Liver (tissue), 9 donors: ENCODE measurements around the gene RSL1D1. TPM values are rescaled to one million over a fixed set of nuclear protein-coding genes. Genes with fewer than 3 reads are reported as not detected.

Experiments used
- DNase-seq: peaks from one replicate; pipeline ENCODE4 v3.0.0-alpha.2; 2017; ENCODE audit warnings: low spot score
- H3K27ac ChIP-seq, 2 donors: one replicate each; pipeline ENCODE4 v1.7.0; 2013; ENCODE audit warnings: inconsistent platforms in 2 of 2, low read length in 2 of 2, control low read depth in 1 of 2, low read depth in 1 of 2, mild to moderate bottlenecking in 1 of 2
- H3K27me3 ChIP-seq, 4 donors: one replicate each; pipeline versions ENCODE4 v1.6.1 to v1.7.0; 2013; ENCODE audit warnings: low read length in 3 of 4, inconsistent platforms in 1 of 4, mild to moderate bottlenecking in 1 of 4, moderate library complexity in 1 of 4; ENCODE audit not compliant: control insufficient read depth in 4 of 4, insufficient read depth in 4 of 4
- H3K36me3 ChIP-seq, 4 donors: one replicate each; pipeline versions ENCODE4 v1.6.1 to v1.7.0; 2013; ENCODE audit warnings: low read length in 3 of 4, mild to moderate bottlenecking in 3 of 4, low read depth in 1 of 4, moderate library complexity in 1 of 4; ENCODE audit not compliant: control insufficient read depth in 4 of 4, insufficient read depth in 3 of 4
- H3K4me1 ChIP-seq, 4 donors: one replicate each; pipeline versions ENCODE4 v1.6.1 to v1.7.0; 2013; ENCODE audit warnings: low read length in 3 of 4, mild to moderate bottlenecking in 3 of 4, moderate library complexity in 1 of 4; ENCODE audit not compliant: control insufficient read depth in 4 of 4, insufficient read depth in 4 of 4
- H3K4me3 ChIP-seq, 3 donors: one replicate each; pipeline versions ENCODE4 v1.6.1 to v1.7.0; 2013; ENCODE audit warnings: low read length in 3 of 3, control low read depth in 1 of 3, low read depth in 1 of 3, mild to moderate bottlenecking in 1 of 3
- H3K9ac ChIP-seq, 2 donors: one replicate each; pipeline ENCODE4 v1.7.0; 2013; ENCODE audit warnings: low read length in 2 of 2, mild to moderate bottlenecking in 2 of 2, moderate library complexity in 2 of 2, control low read depth in 1 of 2, low read depth in 1 of 2
- H3K9me3 ChIP-seq, 4 donors: one replicate each; pipeline versions ENCODE4 v1.6.1 to v1.7.0; 2013; ENCODE audit warnings: low read length in 3 of 4; ENCODE audit not compliant: control insufficient read depth in 4 of 4
- ATF3 ChIP-seq: IDR thresholded peaks from 2 replicates; pipeline ENCODE4 v1.6.1; 2016; ENCODE audit warnings: antibody characterized with exemption
- EGR1 ChIP-seq, 2 donors: IDR thresholded peaks; 2 replicates each; pipeline ENCODE4 v1.6.1; 2016 to 2018; ENCODE audit warnings: antibody characterized with exemption in 2 of 2, low read depth in 2 of 2
- FOXA1 ChIP-seq: IDR thresholded peaks from 2 replicates; pipeline ENCODE4 v1.6.1; 2016; ENCODE audit warnings: antibody characterized with exemption
- FOXA2 ChIP-seq: IDR thresholded peaks from 2 replicates; pipeline ENCODE4 v1.6.1; 2016; ENCODE audit warnings: antibody characterized with exemption
- GABPA ChIP-seq, 2 donors: IDR thresholded peaks in 1 of 2; conservative IDR thresholded peaks in 1 of 2; 2 replicates each; pipeline ENCODE4 v1.6.1; 2016; ENCODE audit warnings: antibody characterized with exemption in 2 of 2, mild to moderate bottlenecking in 1 of 2, moderate library complexity in 1 of 2
- HNF4A ChIP-seq, 2 donors: conservative IDR thresholded peaks; 2 replicates each; pipeline ENCODE4 v1.6.1; 2016; ENCODE audit warnings: antibody characterized with exemption in 2 of 2, mild to moderate bottlenecking in 2 of 2
- HNF4G ChIP-seq: IDR thresholded peaks from 2 replicates; pipeline ENCODE4 v1.6.1; 2016; ENCODE audit warnings: antibody characterized with exemption
- JUND ChIP-seq, 2 donors: IDR thresholded peaks; 2 replicates each; pipeline ENCODE4 v1.6.1; 2016; ENCODE audit warnings: antibody characterized with exemption in 2 of 2
- NR2F2 ChIP-seq: IDR thresholded peaks from 2 replicates; pipeline ENCODE4 v1.6.1; 2016; ENCODE audit warnings: antibody characterized with exemption
- RAD21 ChIP-seq, 2 donors: IDR thresholded peaks; 2 replicates each; pipeline ENCODE4 v1.6.1; 2016; ENCODE audit warnings: antibody characterized with exemption in 2 of 2, mild to moderate bottlenecking in 2 of 2
- REST ChIP-seq: IDR thresholded peaks from 2 replicates; pipeline ENCODE4 v1.6.1; 2016; ENCODE audit warnings: antibody characterized with exemption, mild to moderate bottlenecking
- RXRA ChIP-seq, 2 donors: IDR thresholded peaks; 2 replicates each; pipeline ENCODE4 v1.6.1; 2017 to 2018; ENCODE audit warnings: antibody characterized with exemption in 2 of 2, mild to moderate bottlenecking in 1 of 2
- SP1 ChIP-seq: IDR thresholded peaks from 2 replicates; pipeline ENCODE4 v1.6.1; 2018; ENCODE audit warnings: antibody characterized with exemption, mild to moderate bottlenecking
- TAF1 ChIP-seq: conservative IDR thresholded peaks from 2 replicates; pipeline ENCODE4 v1.6.1; 2016; ENCODE audit warnings: antibody characterized with exemption, mild to moderate bottlenecking
- YY1 ChIP-seq: IDR thresholded peaks from 2 replicates; pipeline ENCODE4 v1.6.1; 2016; ENCODE audit warnings: antibody characterized with exemption, mild to moderate bottlenecking
- WGBS: extraction: QIAGEN DNeasy Blood & Tissue Kit; methylation state at CpG from one replicate; pipeline ENCODE4 v1.1.7; 2013; 5-methylcytosine and 5-hydroxymethylcytosine counted together
- polyA plus RNA-seq, 2 donors: library from polyadenylated mRNA; stranded (reverse) in 1 of 2; unstranded in 1 of 2; fragments of 200-250 nt in 1 of 2; fragments of >200 nt in 1 of 2; fragmentation: Nextera tagmentation in 1 of 2; extraction: Ambion mirVana in 1 of 2; gene quantifications; one replicate each; pipeline versions ENCODE4 v1.2.1 to v1.2.3, GENCODE V29; 2013 to 2015
- total RNA-seq, 2 donors: library from RNA; depleted of rRNA; stranded (reverse); fragments of >200 nt; gene quantifications; one replicate each; pipeline ENCODE4 v1.2.3, GENCODE V29; 2014
- TF ChIP-seq, protein P1 (sequence below): IDR thresholded peaks from 2 replicates; pipeline ENCODE4 v1.6.1; 2016; ENCODE audit warnings: antibody characterized with exemption
- TF ChIP-seq, protein P2 (sequence below): fragments of 150-350 bp; IDR thresholded peaks from 2 replicates; pipeline ENCODE4 v1.5.1; 2017; ENCODE audit warnings: improper control_type of control experiment, low read depth, low read length; ENCODE audit not compliant: missing input control
- donor health status: healthy.
- donor health status: healthy.
- donor health status: healthy.
- donor health status: healthy.
- donor health status: healthy.

Gene RSL1D1
- total and polyA plus RNA-seq, 4 donors, result 35.2 to 59.7 (median 43.3) TPM

GRCh38 chr16:11835309-11835708 is 16.0 kb downstream of the RSL1D1 start:
- Histone ChIP-seq H3K4me3 (no peak overlapping the region), H3K27me3 (no peaks in the 10 kb centered on the region), H3K9me3 (no peaks in the 10 kb centered on the region), H3K4me1 (peaks cover 0 to 7% (median 4%) of the 10 kb centered on the region in 4 donors), H3K9ac (no peak overlapping the region), H3K36me3 (peaks cover 14 to 39% (median 22%) of the 10 kb centered on the region in 4 donors), H3K27ac (peak overlapping the region in 1 of 2 donors; percentile 81)
- DNase-seq, result no peak
- 88% methylated on average over 4 of the region's 4 CpGs for WGBS
- no peak for TF ChIP-seq JUND (IDR thresholded peaks at IDR 0.05)
- no peak for TF ChIP-seq HNF4A (conservative IDR thresholded peaks at IDR 0.05)
- no peak for TF ChIP-seq RAD21 (IDR thresholded peaks at IDR 0.05)
- no peak for TF ChIP-seq SP1
- TF ChIP-seq FOXA1, result no peak
- TF ChIP-seq, protein P1, sequence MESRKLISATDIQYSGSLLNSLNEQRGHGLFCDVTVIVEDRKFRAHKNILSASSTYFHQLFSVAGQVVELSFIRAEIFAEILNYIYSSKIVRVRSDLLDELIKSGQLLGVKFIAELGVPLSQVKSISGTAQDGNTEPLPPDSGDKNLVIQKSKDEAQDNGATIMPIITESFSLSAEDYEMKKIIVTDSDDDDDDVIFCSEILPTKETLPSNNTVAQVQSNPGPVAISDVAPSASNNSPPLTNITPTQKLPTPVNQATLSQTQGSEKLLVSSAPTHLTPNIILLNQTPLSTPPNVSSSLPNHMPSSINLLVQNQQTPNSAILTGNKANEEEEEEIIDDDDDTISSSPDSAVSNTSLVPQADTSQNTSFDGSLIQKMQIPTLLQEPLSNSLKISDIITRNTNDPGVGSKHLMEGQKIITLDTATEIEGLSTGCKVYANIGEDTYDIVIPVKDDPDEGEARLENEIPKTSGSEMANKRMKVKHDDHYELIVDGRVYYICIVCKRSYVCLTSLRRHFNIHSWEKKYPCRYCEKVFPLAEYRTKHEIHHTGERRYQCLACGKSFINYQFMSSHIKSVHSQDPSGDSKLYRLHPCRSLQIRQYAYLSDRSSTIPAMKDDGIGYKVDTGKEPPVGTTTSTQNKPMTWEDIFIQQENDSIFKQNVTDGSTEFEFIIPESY, result no peak
- TF ChIP-seq HNF4G, result no peak
- TF ChIP-seq NR2F2, result no peak
- TF ChIP-seq EGR1 (IDR thresholded peaks at IDR 0.05; ENCODE audit: low read depth in 2 of 2), result no peak
- TF ChIP-seq YY1, result no peak
- TF ChIP-seq ATF3, result no peak
- TF ChIP-seq TAF1, result no peak
- TF ChIP-seq GABPA (IDR thresholded peaks at IDR 0.05 in 1 of 2, conservative IDR thresholded peaks at IDR 0.05 in 1 of 2), result no peak
- TF ChIP-seq RXRA (IDR thresholded peaks at IDR 0.05), result no peak
- TF ChIP-seq, protein P2, sequence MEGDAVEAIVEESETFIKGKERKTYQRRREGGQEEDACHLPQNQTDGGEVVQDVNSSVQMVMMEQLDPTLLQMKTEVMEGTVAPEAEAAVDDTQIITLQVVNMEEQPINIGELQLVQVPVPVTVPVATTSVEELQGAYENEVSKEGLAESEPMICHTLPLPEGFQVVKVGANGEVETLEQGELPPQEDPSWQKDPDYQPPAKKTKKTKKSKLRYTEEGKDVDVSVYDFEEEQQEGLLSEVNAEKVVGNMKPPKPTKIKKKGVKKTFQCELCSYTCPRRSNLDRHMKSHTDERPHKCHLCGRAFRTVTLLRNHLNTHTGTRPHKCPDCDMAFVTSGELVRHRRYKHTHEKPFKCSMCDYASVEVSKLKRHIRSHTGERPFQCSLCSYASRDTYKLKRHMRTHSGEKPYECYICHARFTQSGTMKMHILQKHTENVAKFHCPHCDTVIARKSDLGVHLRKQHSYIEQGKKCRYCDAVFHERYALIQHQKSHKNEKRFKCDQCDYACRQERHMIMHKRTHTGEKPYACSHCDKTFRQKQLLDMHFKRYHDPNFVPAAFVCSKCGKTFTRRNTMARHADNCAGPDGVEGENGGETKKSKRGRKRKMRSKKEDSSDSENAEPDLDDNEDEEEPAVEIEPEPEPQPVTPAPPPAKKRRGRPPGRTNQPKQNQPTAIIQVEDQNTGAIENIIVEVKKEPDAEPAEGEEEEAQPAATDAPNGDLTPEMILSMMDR, result no peak
- TF ChIP-seq REST, result no peak
- TF ChIP-seq FOXA2, result no peak
